Ovary (tissue), 3 donors: ENCODE data around the gene MROH8.

Experiments
- CTCF ChIP-seq, 3 donors: fragments of 450-650 bp in 2 of 3; fragments of 200-600 bp in 1 of 3; IDR thresholded peaks; one replicate each; pipeline versions ENCODE4 v1.5.1 to v1.8.0; 2016 to 2022; ENCODE audit warnings: antibody characterized with exemption in 3 of 3, mild to moderate bottlenecking in 1 of 3
- EP300 ChIP-seq: sonication (generic); formaldehyde crosslinking; IDR thresholded peaks from one replicate; pipeline ENCODE4 v1.6.1; 2017; ENCODE audit warnings: antibody characterized with exemption
- POLR2A ChIP-seq: fragments of 450-650 bp; IDR thresholded peaks from one replicate; pipeline ENCODE4 v1.6.1; 2017; ENCODE audit warnings: antibody characterized with exemption, mild to moderate bottlenecking, moderate library complexity
- donor health status: DM: no; HTN: no; CAD: no.

- TF ChIP-seq CTCF (IDR thresholded peaks at IDR 0.05): no peak
- no peak for TF ChIP-seq POLR2A
- no peak for TF ChIP-seq EP300
These were observed 27.8 kb downstream of the MROH8 start for GRCh38 chr20:37151529-37151928.
